RWPE2 (cell line): ENCODE data around the gene BTG2.

Source experiments
- ATAC-seq: fragments of 200-7000 bp; cut with Tn5 transposase; 3 replicates; pipeline ENCODE4 v1.9.1; 2021; ENCODE audit warnings: low read depth
- DNase-seq: peaks from one replicate; pipeline ENCODE4 v3.0.0-alpha.2; 2020; ENCODE audit warnings: low spot score
- H3K27ac ChIP-seq: fragments of 450-650 bp; 2 replicates; pipeline ENCODE4 v1.5.1; 2017; ENCODE audit warnings: mild to moderate bottlenecking; ENCODE audit not compliant: poor library complexity, severe bottlenecking
- H3K27me3 ChIP-seq: fragments of 250-450 bp; sonication (Bioruptor Pico); 2 replicates; pipeline ENCODE4 v1.5.1; 2021; ENCODE audit warnings: mild to moderate bottlenecking, moderate library complexity; ENCODE audit not compliant: insufficient read depth, poor library complexity, severe bottlenecking
- H3K36me3 ChIP-seq: fragments of 250-450 bp; sonication (Bioruptor Pico); 2 replicates; pipeline ENCODE4 v1.5.1; 2020; ENCODE audit warnings: low read depth, mild to moderate bottlenecking, moderate library complexity
- H3K4me1 ChIP-seq: fragments of 250-450 bp; sonication (Bioruptor Pico); 2 replicates; pipeline ENCODE4 v1.5.1; 2021; ENCODE audit warnings: mild to moderate bottlenecking, moderate library complexity; ENCODE audit not compliant: insufficient read depth, poor library complexity, severe bottlenecking
- H3K4me3 ChIP-seq: fragments of 250-450 bp; sonication (Bioruptor Pico); 2 replicates; pipeline ENCODE4 v1.5.1; 2021; ENCODE audit warnings: mild to moderate bottlenecking, moderate library complexity; ENCODE audit not compliant: severe bottlenecking
- H3K9me3 ChIP-seq: fragments of 250-450 bp; sonication (Bioruptor Pico); 2 replicates; pipeline ENCODE4 v1.5.1; 2021; ENCODE audit warnings: mild to moderate bottlenecking, moderate library complexity; ENCODE audit not compliant: severe bottlenecking
- TF ChIP-seq, protein P1 (sequence below): fragments of 450-650 bp; IDR thresholded peaks from one replicate; pipeline ENCODE4 v1.5.1; 2017; ENCODE audit warnings: mild to moderate bottlenecking, moderate library complexity; ENCODE audit not compliant: poor library complexity, severe bottlenecking

The BTG2 gene

DNA sequence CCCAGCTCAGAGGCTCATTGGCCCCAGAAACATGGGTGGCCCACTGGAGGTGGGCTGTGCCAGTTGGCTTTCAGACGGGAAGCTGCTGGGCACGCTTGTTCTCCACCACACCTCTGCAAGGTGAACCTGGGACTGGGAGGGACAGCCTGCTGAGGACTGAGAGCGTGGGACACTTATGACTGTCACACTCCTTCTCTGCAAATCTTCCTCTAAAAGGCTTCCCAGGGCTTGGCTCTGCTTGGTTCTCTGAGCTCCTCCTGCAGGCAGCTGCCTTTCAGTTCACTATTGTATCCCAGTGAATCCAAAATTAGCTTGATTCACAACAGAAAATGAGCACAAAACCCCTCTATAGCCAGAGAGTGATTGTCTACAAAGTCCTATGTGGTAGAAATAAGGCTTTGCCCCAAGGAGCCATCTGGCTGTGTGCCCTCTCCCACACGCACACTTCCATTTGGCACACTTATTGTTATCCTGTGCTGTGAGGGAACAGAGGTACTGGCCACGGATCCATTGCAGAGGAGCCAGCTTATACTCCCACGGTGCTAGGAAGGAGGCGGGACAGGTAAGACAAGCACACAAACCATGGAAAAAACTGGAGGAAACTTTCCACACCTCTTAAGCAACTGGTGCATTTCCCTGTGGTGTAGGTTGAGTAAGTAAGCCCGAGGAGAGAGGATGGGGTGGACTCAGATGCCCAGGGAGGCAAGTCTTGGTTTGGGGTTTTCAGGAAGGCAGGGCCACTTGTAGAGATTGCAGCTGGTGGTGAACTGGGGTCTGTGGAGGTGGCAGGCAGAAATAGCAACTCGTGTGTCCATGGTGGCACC lies 18.9 kb upstream of the BTG2 start:
- no peak for DNase-seq

GRCh38 chr1:203287109-203287893 lies 18.0 kb upstream of the BTG2 start:
- no peak overlapping the region for H3K27ac ChIP-seq
- TF ChIP-seq, protein P1, sequence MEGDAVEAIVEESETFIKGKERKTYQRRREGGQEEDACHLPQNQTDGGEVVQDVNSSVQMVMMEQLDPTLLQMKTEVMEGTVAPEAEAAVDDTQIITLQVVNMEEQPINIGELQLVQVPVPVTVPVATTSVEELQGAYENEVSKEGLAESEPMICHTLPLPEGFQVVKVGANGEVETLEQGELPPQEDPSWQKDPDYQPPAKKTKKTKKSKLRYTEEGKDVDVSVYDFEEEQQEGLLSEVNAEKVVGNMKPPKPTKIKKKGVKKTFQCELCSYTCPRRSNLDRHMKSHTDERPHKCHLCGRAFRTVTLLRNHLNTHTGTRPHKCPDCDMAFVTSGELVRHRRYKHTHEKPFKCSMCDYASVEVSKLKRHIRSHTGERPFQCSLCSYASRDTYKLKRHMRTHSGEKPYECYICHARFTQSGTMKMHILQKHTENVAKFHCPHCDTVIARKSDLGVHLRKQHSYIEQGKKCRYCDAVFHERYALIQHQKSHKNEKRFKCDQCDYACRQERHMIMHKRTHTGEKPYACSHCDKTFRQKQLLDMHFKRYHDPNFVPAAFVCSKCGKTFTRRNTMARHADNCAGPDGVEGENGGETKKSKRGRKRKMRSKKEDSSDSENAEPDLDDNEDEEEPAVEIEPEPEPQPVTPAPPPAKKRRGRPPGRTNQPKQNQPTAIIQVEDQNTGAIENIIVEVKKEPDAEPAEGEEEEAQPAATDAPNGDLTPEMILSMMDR = no peak
- DNase-seq = no peak
- H3K9me3 ChIP-seq = no peaks in the 10 kb centered on the region
- H3K36me3 ChIP-seq = no peaks in the 10 kb centered on the region
- H3K4me3 ChIP-seq = no peak overlapping the region
- peaks cover 6% of the 10 kb centered on the region for H3K4me1 ChIP-seq
- no peaks in the 10 kb centered on the region for H3K27me3 ChIP-seq
- ATAC-seq = no peak

More for the DNA sequence above, 18.9 kb upstream of the BTG2 start:
- Histone ChIP-seq H3K9me3 (no peaks in the 10 kb centered on the region), H3K36me3 (no peaks in the 10 kb centered on the region), H3K4me1 (peaks cover 6% of the 10 kb centered on the region), H3K27ac (no peak overlapping the region), H3K4me3 (no peak overlapping the region), H3K27me3 (no peaks in the 10 kb centered on the region)
- no peak for ATAC-seq
- TF ChIP-seq, protein P1 = no peak

- Histone ChIP-seq H3K36me3 (no peaks in the 10 kb centered on the region), H3K4me3 (no peak overlapping the region), H3K27ac (no peak overlapping the region), H3K4me1 (peaks cover 6% of the 10 kb centered on the region), H3K9me3 (no peaks in the 10 kb centered on the region), H3K27me3 (no peaks in the 10 kb centered on the region)
- ATAC-seq (no peak), DNase-seq (no peak)
- TF ChIP-seq, protein P1 = no peak
These were observed 17.4 kb upstream of the BTG2 start for GRCh38 chr1:203287898-203288297.

DNA sequence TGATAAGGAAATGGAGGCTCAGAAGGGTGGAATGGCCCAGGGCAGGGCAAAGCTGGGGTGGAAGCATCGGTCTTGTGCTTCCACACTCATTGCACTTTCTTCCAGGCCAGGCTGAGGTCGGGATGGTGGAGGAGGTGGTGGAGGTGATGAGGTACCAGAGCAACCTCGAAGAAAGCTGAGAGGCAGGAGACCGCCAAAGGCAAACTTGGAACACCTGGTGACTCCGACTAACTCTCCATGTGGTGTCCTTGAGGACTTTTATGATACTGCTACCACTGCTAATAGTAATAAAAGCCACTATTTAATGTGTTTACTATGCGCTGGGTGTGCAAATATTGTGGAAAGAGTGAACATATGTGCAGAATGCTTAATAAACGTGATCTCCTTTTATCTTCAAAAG lies 16.9 kb upstream of the BTG2 start:
- no peaks in the 10 kb centered on the region for H3K36me3 ChIP-seq
- TF ChIP-seq, protein P1 = no peak
- peaks cover 6% of the 10 kb centered on the region for H3K4me1 ChIP-seq
- H3K27me3 ChIP-seq = no peaks in the 10 kb centered on the region
- no peak overlapping the region for H3K4me3 ChIP-seq
- no peak for ATAC-seq
- H3K27ac ChIP-seq = no peak overlapping the region
- DNase-seq = no peak
- no peaks in the 10 kb centered on the region for H3K9me3 ChIP-seq
